Left kidney (tissue), 2 donors: ENCODE data around the gene LRRC74A. TPM values are rescaled to one million over a fixed set of nuclear protein-coding genes. Genes with fewer than 3 reads are reported as not detected.
A peak's percentile ranks its signal among the peaks of the same experiment; 100 is the strongest.

Experiments
- DNase-seq: peaks from one replicate; pipeline ENCODE4 v3.0.0-alpha.2; 2013
- polyA plus RNA-seq: library from polyadenylated mRNA; unstranded; fragments of 120-200 nt; gene quantifications from one replicate; pipeline ENCODE4 v1.2.1, GENCODE V29; 2013; ENCODE audit not compliant: insufficient read length

The LRRC74A gene
- polyA plus RNA-seq, 1 donor: not detected

GRCh38 chr14:76848879-76849278 is 22.7 kb downstream of the LRRC74A start:
- no peak for DNase-seq

- DNase-seq: no peak
Observed at GRCh38 chr14:76855066-76855465, 28.9 kb downstream of the LRRC74A start.

GRCh38 chr14:76856769-76857168 is 30.6 kb downstream of the LRRC74A start:
- no peak for DNase-seq

GRCh38 chr14:76861574-76862255 is 35.5 kb downstream of the LRRC74A start:
- DNase-seq: no peak

- DNase-seq: no peak
Observed at GRCh38 chr14:76862546-76863282, 36.5 kb downstream of the LRRC74A start.

GRCh38 chr14:76863724-76864407 is 37.7 kb downstream of the LRRC74A start:
- peak; percentile 22 for DNase-seq

- DNase-seq: no peak
Observed at GRCh38 chr14:76866456-76866855, 40.2 kb downstream of the LRRC74A start.

GRCh38 chr14:76867516-76868453 is 41.6 kb downstream of the LRRC74A start:
- DNase-seq: peak; percentile 32

GRCh38 chr14:76868454-76869170 is 42.4 kb downstream of the LRRC74A start:
- DNase-seq: no peak

- no peak for DNase-seq
Observed at GRCh38 chr14:76870166-76870565, 44.0 kb downstream of the LRRC74A start.

GRCh38 chr14:76872796-76873432 is 46.7 kb downstream of the LRRC74A start:
- peak; percentile 46 for DNase-seq

- DNase-seq: no peak
Observed at GRCh38 chr14:76874734-76875133, 48.5 kb downstream of the LRRC74A start.

- peak; percentile 53 for DNase-seq
Observed at GRCh38 chr14:76876076-76876475, 49.9 kb downstream of the LRRC74A start.

- DNase-seq: no peak
Observed at GRCh38 chr14:76877871-76878270, 51.7 kb downstream of the LRRC74A start.

- no peak for DNase-seq
Observed at GRCh38 chr14:76880449-76880848, 54.2 kb downstream of the LRRC74A start.

GRCh38 chr14:76881348-76881747 is 55.1 kb downstream of the LRRC74A start:
- DNase-seq: no peak

GRCh38 chr14:76882651-76883050 is 56.4 kb downstream of the LRRC74A start:
- no peak for DNase-seq

- no peak for DNase-seq
Observed at GRCh38 chr14:76883447-76883846, 57.2 kb downstream of the LRRC74A start.

GRCh38 chr14:76884394-76884793 is 58.2 kb downstream of the LRRC74A start:
- DNase-seq: no peak

- no peak for DNase-seq
Observed at GRCh38 chr14:76884853-76885276, 58.7 kb downstream of the LRRC74A start.

GRCh38 chr14:76887191-76887590 is 61.0 kb downstream of the LRRC74A start:
- no peak for DNase-seq
